NCI-H82 treated with DMSO at 0.1 percent for 48 hours (cell line): ENCODE results near the gene TRIP10.
"Not testable (repeated sequence)": the region's sequence is repeated elsewhere in the genome, so short reads cannot be mapped to it uniquely, and the experiment has no call there.

ENCODE experiments used
- DNase-seq: peaks from one replicate; lab custom pipeline; 2025; ENCODE audit not compliant: unreplicated experiment; lab: John Stamatoyannopoulos, UW

Gene TRIP10

GRCh38 chr19:6793973-6794372 lies 54.5 kb downstream of the TRIP10 start:
- no peak for DNase-seq

- no peak for DNase-seq
Observed at GRCh38 chr19:6794686-6795431, 55.4 kb downstream of the TRIP10 start.

GRCh38 chr19:6796278-6796677 lies 56.8 kb downstream of the TRIP10 start:
- no peak for DNase-seq

- DNase-seq, result no peak
Observed at GRCh38 chr19:6797646-6798045, 58.2 kb downstream of the TRIP10 start.

GRCh38 chr19:6800160-6800790 lies 60.8 kb downstream of the TRIP10 start:
- DNase-seq, result not testable (repeated sequence)

GRCh38 chr19:6800991-6801484 lies 61.6 kb downstream of the TRIP10 start:
- DNase-seq, result no peak
